Lower leg skin (tissue), 3 donors: ENCODE data around the gene GPATCH1.

ENCODE experiments used
- POLR2A ChIP-seq, 2 donors: fragments of 450-650 bp; IDR thresholded peaks; one replicate each; pipeline ENCODE4 v1.6.1; 2016 to 2017; ENCODE audit warnings: antibody characterized with exemption in 2 of 2, mild to moderate bottlenecking in 1 of 2, moderate library complexity in 1 of 2
- TF ChIP-seq, protein P1 (sequence below), 3 donors: fragments of 450-650 bp; IDR thresholded peaks; one replicate each; pipeline ENCODE4 v1.5.1; 2016; ENCODE audit warnings: antibody characterized with exemption in 3 of 3, mild to moderate bottlenecking in 3 of 3, moderate library complexity in 2 of 3

- TF ChIP-seq, protein P1, sequence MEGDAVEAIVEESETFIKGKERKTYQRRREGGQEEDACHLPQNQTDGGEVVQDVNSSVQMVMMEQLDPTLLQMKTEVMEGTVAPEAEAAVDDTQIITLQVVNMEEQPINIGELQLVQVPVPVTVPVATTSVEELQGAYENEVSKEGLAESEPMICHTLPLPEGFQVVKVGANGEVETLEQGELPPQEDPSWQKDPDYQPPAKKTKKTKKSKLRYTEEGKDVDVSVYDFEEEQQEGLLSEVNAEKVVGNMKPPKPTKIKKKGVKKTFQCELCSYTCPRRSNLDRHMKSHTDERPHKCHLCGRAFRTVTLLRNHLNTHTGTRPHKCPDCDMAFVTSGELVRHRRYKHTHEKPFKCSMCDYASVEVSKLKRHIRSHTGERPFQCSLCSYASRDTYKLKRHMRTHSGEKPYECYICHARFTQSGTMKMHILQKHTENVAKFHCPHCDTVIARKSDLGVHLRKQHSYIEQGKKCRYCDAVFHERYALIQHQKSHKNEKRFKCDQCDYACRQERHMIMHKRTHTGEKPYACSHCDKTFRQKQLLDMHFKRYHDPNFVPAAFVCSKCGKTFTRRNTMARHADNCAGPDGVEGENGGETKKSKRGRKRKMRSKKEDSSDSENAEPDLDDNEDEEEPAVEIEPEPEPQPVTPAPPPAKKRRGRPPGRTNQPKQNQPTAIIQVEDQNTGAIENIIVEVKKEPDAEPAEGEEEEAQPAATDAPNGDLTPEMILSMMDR (IDR thresholded peaks at IDR 0.05): no peak
- no peak for TF ChIP-seq POLR2A (IDR thresholded peaks at IDR 0.05)
Observed at GRCh38 chr19:33146209-33146608, 65.2 kb downstream of the GPATCH1 start.
